PC-3 (cell line): ENCODE measurements around the gene FERMT3. TPM values are rescaled to one million over a fixed set of nuclear protein-coding genes. Genes with fewer than 3 reads are reported as not detected.

Source experiments
- ATAC-seq: fragments of 200-7000 bp; cut with Tn5 transposase; 2 replicates; pipeline ENCODE4 v1.9.1; 2020; ENCODE audit warnings: mild to moderate bottlenecking, moderate library complexity
- BruUV-seq: library from RNA; stranded (reverse); fragments of 400-500 nt; replicated peaks from 2 replicates; lab custom pipeline; 2021; lab: Mats Ljungman, UMichigan
- CTCF ChIA-PET: fragments of 300-600 bp; sonication (Branson Sonifier 250); formaldehyde crosslinking; loops from one replicate; lab custom pipeline; 2022; ENCODE audit warnings: antibody characterized with exemption; lab: Charles Lee
- POLR2A ChIA-PET: fragments of 300-600 bp; sonication (Branson Sonifier 250); formaldehyde crosslinking; loops from one replicate; lab custom pipeline; 2022; ENCODE audit warnings: antibody characterized with exemption; ENCODE audit not compliant: unreplicated experiment; lab: Charles Lee
- DNase-seq: peaks from one replicate; pipeline ENCODE4 v3.0.0-alpha.2; 2015
- H2AFZ ChIP-seq: fragments of 300-600 bp; sonication (generic); 2 replicates; pipeline ENCODE4 v1.6.0; 2016; ENCODE audit warnings: antibody characterized with exemption, low read length
- H3F3A ChIP-seq: fragments of 300-600 bp; sonication (generic); one replicate; pipeline ENCODE4 v1.6.0; 2017; ENCODE audit warnings: antibody characterized with exemption, low read length, control low read depth, mild to moderate bottlenecking; ENCODE audit not compliant: unreplicated experiment
- H3K27ac ChIP-seq: fragments of 300-600 bp; sonication (generic); 2 replicates; pipeline ENCODE4 v1.5.1; 2016; ENCODE audit warnings: mild to moderate bottlenecking, low read length
- H3K27me3 ChIP-seq: fragments of 300-600 bp; sonication (generic); 2 replicates; pipeline ENCODE4 v1.6.1; 2016; ENCODE audit warnings: low read length, mixed read lengths
- H3K36me3 ChIP-seq: fragments of 300-600 bp; sonication (generic); 2 replicates; pipeline ENCODE4 v1.6.1; 2016; ENCODE audit warnings: low read depth, mixed run types, low read length, mixed read lengths
- H3K4me1 ChIP-seq: fragments of 300-600 bp; sonication (generic); 2 replicates; pipeline ENCODE4 v1.5.1; 2016; ENCODE audit warnings: low read length; ENCODE audit not compliant: insufficient read depth
- H3K4me2 ChIP-seq: fragments of 300-600 bp; sonication (generic); 2 replicates; pipeline ENCODE4 v1.6.0; 2016; ENCODE audit warnings: low read length
- H3K4me3 ChIP-seq: fragments of 300-600 bp; sonication (generic); 2 replicates; pipeline ENCODE4 v1.5.1; 2016; ENCODE audit warnings: mild to moderate bottlenecking, low read length, mixed read lengths
- H3K79me2 ChIP-seq: fragments of 300-600 bp; sonication (generic); 2 replicates; pipeline ENCODE4 v1.6.1; 2017; ENCODE audit warnings: low read length, mixed read lengths
- H3K9ac ChIP-seq: fragments of 300-600 bp; sonication (generic); 2 replicates; pipeline ENCODE4 v1.6.0; 2016; ENCODE audit warnings: mild to moderate bottlenecking, low read length
- H3K9me2 ChIP-seq: fragments of 300-600 bp; sonication (generic); replicated peaks from 2 replicates; pipeline ENCODE4 v1.6.1; 2016; ENCODE audit warnings: mixed run types, low read length, mixed read lengths
- H3K9me3 ChIP-seq: fragments of 300-600 bp; sonication (generic); 2 replicates; pipeline ENCODE4 v1.6.1; 2016; ENCODE audit warnings: low read length, mixed read lengths
- H4K20me1 ChIP-seq: fragments of 300-600 bp; sonication (generic); 2 replicates; pipeline ENCODE4 v1.6.1; 2016; ENCODE audit warnings: low read length, mixed read lengths
- EZH2 ChIP-seq: fragments of 300-600 bp; sonication (generic); IDR thresholded peaks from one replicate; pipeline ENCODE4 v1.6.1; 2017; ENCODE audit warnings: antibody characterized with exemption, mild to moderate bottlenecking, low read length; ENCODE audit not compliant: unreplicated experiment
- EZH2phosphoT487 ChIP-seq: fragments of 300-600 bp; sonication (generic); IDR thresholded peaks from 2 replicates; pipeline ENCODE4 v1.6.1; 2018; ENCODE audit warnings: mild to moderate bottlenecking, antibody characterized with exemption, low read length, borderline replicate concordance
- intact Hi-C: fragments of 100-400 bp; cut with micrococcal nuclease; formaldehyde crosslinking; loops from 2 replicates; pipeline ENCODE4 v1.9.0; 2023
- total RNA-seq: library from RNA; depleted of rRNA; stranded (reverse); fragments of >200 nt; gene quantifications from 2 replicates; pipeline ENCODE4 v1.2.3, GENCODE V29; 2014
- TF ChIP-seq, protein P1 (sequence below): fragments of 300-600 bp; sonication (generic); conservative IDR thresholded peaks from 2 replicates; pipeline ENCODE4 v1.5.1; 2017; ENCODE audit warnings: antibody characterized with exemption, low read depth, mild to moderate bottlenecking, low read length

The FERMT3 gene
- total RNA-seq, 1 experiment from 2014 or later: 2.4 TPM

DNA sequence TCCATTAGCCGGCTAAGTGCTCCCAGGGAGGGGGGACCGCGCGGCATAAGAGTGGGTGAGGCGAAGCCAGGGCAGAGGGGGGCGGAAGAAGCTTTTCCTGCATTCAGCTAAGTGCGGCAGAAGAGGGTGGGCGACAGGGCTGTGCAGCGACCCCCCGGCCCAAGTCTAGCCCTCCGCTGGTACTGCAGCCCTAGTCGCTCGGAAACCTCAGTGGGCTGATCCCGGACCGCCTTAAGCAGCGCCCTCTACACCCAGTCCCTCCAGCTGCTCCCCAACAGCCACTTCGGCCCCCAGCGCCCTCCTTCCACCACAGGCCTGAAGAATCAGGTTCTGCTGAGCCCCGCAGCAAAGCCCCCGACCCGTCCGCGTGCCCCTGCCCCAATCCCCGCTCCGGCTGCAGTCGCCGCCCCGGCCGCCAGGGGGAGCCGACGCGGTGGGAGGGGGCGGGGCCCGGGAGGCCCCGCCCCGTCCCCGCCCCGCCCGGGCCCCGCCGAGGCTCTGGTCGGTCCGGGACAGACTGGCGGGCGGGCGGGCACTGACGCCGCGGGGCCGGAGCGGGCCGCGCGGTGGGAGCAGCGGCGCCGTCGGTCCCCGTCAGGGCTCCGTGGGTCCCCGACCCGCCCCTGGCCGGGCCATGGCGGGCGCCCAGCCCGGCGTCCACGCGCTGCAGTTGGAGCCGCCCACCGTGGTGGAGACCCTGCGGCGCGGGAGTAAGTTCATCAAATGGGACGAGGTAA is 44.7 kb downstream of the FERMT3 start, which contains the start of gene PLCB3:
TSS of gene PLCB3 (plus strand) at position 515 of the 737 bp plus-strand sequence. CDS start at position 635, 120 bp downstream.
- no peaks in the 10 kb centered on the region for H3F3A ChIP-seq
- peak within 1 kb of the TSS; percentile 93 for H2AFZ ChIP-seq
- DNase-seq (peak; percentile 74), ATAC-seq (peak; percentile 49)
- BruUV-seq: no TSS peak
- H3K4me3 ChIP-seq: peak within 1 kb of the TSS; percentile 85
- H3K9ac ChIP-seq: peak within 1 kb of the TSS; percentile 79
- ChIA-PET POLR2A (interaction anchor here (0.7 kb wide), 1 partner anchor 44 kb away, joined by 4 read pairs; no protein-coding TSS in a partner anchor), CTCF (interaction anchor here (1.2 to 1.3 kb wide), 2 partner anchors 53 to 104 kb away, joined by 3 to 5 read pairs; no protein-coding TSS in a partner anchor)
- peaks cover 15% of the 10 kb centered on the region for H3K36me3 ChIP-seq
- peak within 1 kb of the TSS; percentile 98 for H3K4me2 ChIP-seq
- H3K27ac ChIP-seq: no peak within 1 kb of the TSS
- H3K27me3 ChIP-seq: no peaks in the 10 kb centered on the region
- H4K20me1 ChIP-seq: no peaks in the 10 kb centered on the region; the same call in 1 of the 2 replicates
- intact Hi-C loops: loop anchor here (1.0 kb wide), 1 partner anchor 47 kb away; no protein-coding TSS in a partner anchor
- TF ChIP-seq EZH2phosphoT487: no peak
- TF ChIP-seq, protein P1, sequence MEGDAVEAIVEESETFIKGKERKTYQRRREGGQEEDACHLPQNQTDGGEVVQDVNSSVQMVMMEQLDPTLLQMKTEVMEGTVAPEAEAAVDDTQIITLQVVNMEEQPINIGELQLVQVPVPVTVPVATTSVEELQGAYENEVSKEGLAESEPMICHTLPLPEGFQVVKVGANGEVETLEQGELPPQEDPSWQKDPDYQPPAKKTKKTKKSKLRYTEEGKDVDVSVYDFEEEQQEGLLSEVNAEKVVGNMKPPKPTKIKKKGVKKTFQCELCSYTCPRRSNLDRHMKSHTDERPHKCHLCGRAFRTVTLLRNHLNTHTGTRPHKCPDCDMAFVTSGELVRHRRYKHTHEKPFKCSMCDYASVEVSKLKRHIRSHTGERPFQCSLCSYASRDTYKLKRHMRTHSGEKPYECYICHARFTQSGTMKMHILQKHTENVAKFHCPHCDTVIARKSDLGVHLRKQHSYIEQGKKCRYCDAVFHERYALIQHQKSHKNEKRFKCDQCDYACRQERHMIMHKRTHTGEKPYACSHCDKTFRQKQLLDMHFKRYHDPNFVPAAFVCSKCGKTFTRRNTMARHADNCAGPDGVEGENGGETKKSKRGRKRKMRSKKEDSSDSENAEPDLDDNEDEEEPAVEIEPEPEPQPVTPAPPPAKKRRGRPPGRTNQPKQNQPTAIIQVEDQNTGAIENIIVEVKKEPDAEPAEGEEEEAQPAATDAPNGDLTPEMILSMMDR: peak; percentile 72
- H3K79me2 ChIP-seq: peaks cover 27% of the 10 kb centered on the region
- H3K4me1 ChIP-seq: peaks cover 30% of the 10 kb centered on the region
- H3K9me3 ChIP-seq: no peaks in the 10 kb centered on the region
- no peaks in the 10 kb centered on the region for H3K9me2 ChIP-seq

DNA sequence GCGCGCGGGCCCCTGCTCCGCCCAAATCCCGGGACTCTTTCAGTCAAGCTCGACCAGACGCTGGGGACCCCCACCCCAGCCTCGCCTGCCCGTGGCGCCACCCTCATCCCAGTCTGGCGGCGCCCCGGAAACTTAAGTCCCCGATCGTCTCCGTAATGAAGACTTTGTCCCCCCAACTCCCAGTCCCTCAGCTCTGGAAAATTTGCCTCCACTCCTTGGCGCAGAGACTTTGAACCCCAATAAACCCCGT is 45.2 kb downstream of the FERMT3 start:
- POLR2A ChIA-PET: interaction anchor here (0.7 kb wide), 1 partner anchor 44 kb away, joined by 4 read pairs; no protein-coding TSS in a partner anchor
- no peak overlapping the region for H3K27ac ChIP-seq
- ATAC-seq: no peak

More for the DNA sequence above, 45.2 kb downstream of the FERMT3 start:
- H3F3A ChIP-seq: no peaks in the 10 kb centered on the region
- H3K9ac ChIP-seq: peak overlapping the region; percentile 79
- BruUV-seq: no TSS peak
- H3K79me2 ChIP-seq: peaks cover 25% of the 10 kb centered on the region
- TF ChIP-seq EZH2phosphoT487: no peak
- no peak for TF ChIP-seq EZH2
- TF ChIP-seq, protein P1: no peak
- H2AFZ ChIP-seq: peak overlapping the region; percentile 68
- intact Hi-C loops: loop anchor here (1.0 kb wide), 1 partner anchor 47 kb away; no protein-coding TSS in a partner anchor
- H3K4me1 ChIP-seq: peaks cover 35% of the 10 kb centered on the region
- DNase-seq: no peak
- no peaks in the 10 kb centered on the region for H3K9me3 ChIP-seq
- H3K27me3 ChIP-seq: no peaks in the 10 kb centered on the region
- no peaks in the 10 kb centered on the region for H3K9me2 ChIP-seq
- H3K36me3 ChIP-seq: peaks cover 20% of the 10 kb centered on the region
- H3K4me3 ChIP-seq: peak overlapping the region; percentile 85
- CTCF ChIA-PET: interaction anchor here (0.6 to 1.3 kb wide), 6 partner anchors 9 to 103 kb away, joined by 3 to 11 read pairs (median 6); no protein-coding TSS in a partner anchor
- no peaks in the 10 kb centered on the region; the same call in 1 of the 2 replicates for H4K20me1 ChIP-seq
- H3K4me2 ChIP-seq: peak overlapping the region; percentile 98
